Endothelial cell of umbilical vein (primary cell): ENCODE measurements around the gene TIGD7. TPM values are rescaled to one million over a fixed set of nuclear protein-coding genes. Genes with fewer than 3 reads are reported as not detected.

Source experiments
- BruUV-seq: library from RNA; stranded (reverse); fragments of 400-500 nt; replicated peaks from 2 replicates; lab custom pipeline; 2021; lab: Mats Ljungman, UMichigan
- CTCF ChIA-PET: fragments of 300-600, 350-600 bp; sonication (Branson Sonifier 250); formaldehyde crosslinking; loops from one replicate; lab custom pipeline; 2021; ENCODE audit warnings: antibody characterized with exemption, inconsistent platforms; lab: Charles Lee
- POLR2A ChIA-PET: fragments of 300-600, 350-600 bp; sonication (Branson Sonifier 250); formaldehyde crosslinking; loops from one replicate; lab custom pipeline; 2021; ENCODE audit warnings: antibody characterized with exemption, inconsistent platforms; lab: Charles Lee
- DNase-seq: peaks from one replicate; pipeline ENCODE4 v3.0.0-alpha.2; 2011; ENCODE audit warnings: low read depth, low spot score
- FAIRE-seq: peaks from 2 replicates; lab custom pipeline; 2011; peaks lifted over from hg19 to GRCh38; lab: Jason Lieb, UNC
- H2AFZ ChIP-seq: 2 replicates; pipeline ENCODE4 v1.6.0; 2012; ENCODE audit warnings: low read depth, low read length, control low read depth, inconsistent platforms
- H3K27ac ChIP-seq: 2 replicates; pipeline ENCODE4 v1.5.1; 2011; ENCODE audit warnings: low read depth, mild to moderate bottlenecking, control low read depth, low read length, moderate library complexity; ENCODE audit not compliant: insufficient read depth
- H3K27me3 ChIP-seq, 2 experiments: 2 replicates each; pipeline versions ENCODE4 v1.6.0 to v1.6.1; 2011; ENCODE audit warnings: low read length in 2 of 2, mixed read lengths in 1 of 2; ENCODE audit not compliant: control insufficient read depth in 2 of 2, insufficient read depth in 2 of 2
- H3K36me3 ChIP-seq, 2 experiments: 2 replicates in 1 of 2; 3 replicates in 1 of 2; pipeline ENCODE4 v1.5.1; 2011; ENCODE audit warnings: low read length in 2 of 2, mild to moderate bottlenecking in 1 of 2, moderate library complexity in 1 of 2; ENCODE audit not compliant: control insufficient read depth in 2 of 2, insufficient read depth in 2 of 2; ENCODE audit errors: extremely low read depth in 1 of 2
- H3K4me1 ChIP-seq: 3 replicates; pipeline ENCODE4 v1.5.1; 2011; ENCODE audit warnings: mild to moderate bottlenecking, low read length; ENCODE audit not compliant: control insufficient read depth, insufficient read depth; ENCODE audit errors: extremely low read depth
- H3K4me2 ChIP-seq: 2 replicates; pipeline ENCODE4 v1.6.1; 2011; ENCODE audit warnings: low read length, control low read depth, mixed read lengths; ENCODE audit not compliant: insufficient read depth
- H3K4me3 ChIP-seq, 3 experiments: fragments of 200-600 bp in 1 of 3; sonication (generic), shearing (Covaris generic) in 1 of 3; replicated peaks in 1 of 3; 2 replicates each; pipeline ENCODE4 v1.5.1; 2011 to 2016; ENCODE audit warnings: control low read depth in 3 of 3, low read length in 3 of 3, mild to moderate bottlenecking in 2 of 3, inconsistent platforms in 1 of 3, low read depth in 1 of 3, moderate library complexity in 1 of 3; ENCODE audit not compliant: insufficient read depth in 1 of 3
- H3K79me2 ChIP-seq: 2 replicates; pipeline ENCODE4 v1.6.0; 2012; ENCODE audit warnings: low read length, inconsistent platforms; ENCODE audit not compliant: control insufficient read depth, insufficient read depth
- H3K9ac ChIP-seq: replicated peaks from 2 replicates; pipeline ENCODE3; 2011; ENCODE audit warnings: low read length, control low read depth; ENCODE audit not compliant: insufficient read depth; ENCODE audit errors: extremely low read depth
- H3K9me1 ChIP-seq: replicated peaks from 3 replicates; pipeline ENCODE4 v1.6.0; 2011; ENCODE audit warnings: mild to moderate bottlenecking, low read length; ENCODE audit not compliant: control insufficient read depth, insufficient read depth; ENCODE audit errors: extremely low read depth
- H3K9me3 ChIP-seq: replicated peaks from 2 replicates; pipeline ENCODE4 v1.5.1; 2012; ENCODE audit warnings: low read length, inconsistent platforms; ENCODE audit not compliant: control insufficient read depth, insufficient read depth
- H4K20me1 ChIP-seq: replicated peaks from 2 replicates; pipeline ENCODE3; 2011; ENCODE audit warnings: mild to moderate bottlenecking, low read length; ENCODE audit not compliant: control insufficient read depth, insufficient read depth; ENCODE audit errors: extremely low read depth
- EZH2 ChIP-seq: IDR thresholded peaks from 2 replicates; pipeline ENCODE4 v1.6.1; 2012; ENCODE audit warnings: borderline replicate concordance, low read depth, mild to moderate bottlenecking, moderate library complexity, low read length, inconsistent platforms; ENCODE audit not compliant: severe bottlenecking
- FOS ChIP-seq: IDR thresholded peaks from 2 replicates; pipeline ENCODE4 v1.6.1; 2011; ENCODE audit warnings: mild to moderate bottlenecking, low read length, moderate library complexity, borderline replicate concordance; ENCODE audit not compliant: insufficient read depth
- GATA2 ChIP-seq: IDR thresholded peaks from 2 replicates; pipeline ENCODE4 v1.7.0; 2011; ENCODE audit warnings: low read depth, mild to moderate bottlenecking, moderate library complexity, mixed read lengths, low read length; ENCODE audit not compliant: insufficient read length, insufficient read depth
- JUN ChIP-seq: IDR thresholded peaks from 2 replicates; pipeline ENCODE4 v1.6.1; 2011; ENCODE audit warnings: borderline replicate concordance, low read depth; ENCODE audit not compliant: insufficient read length, insufficient read depth
- MAX ChIP-seq: IDR thresholded peaks from 2 replicates; pipeline ENCODE4 v1.6.1; 2011; ENCODE audit not compliant: insufficient read depth, insufficient read length
- MYC ChIP-seq: IDR thresholded peaks from one replicate; pipeline ENCODE4 v1.6.1; 2011; ENCODE audit warnings: mild to moderate bottlenecking, low read depth, low read length
- POLR2A ChIP-seq: IDR thresholded peaks from 2 replicates; pipeline ENCODE4 v1.6.1; 2012; ENCODE audit warnings: low read depth, mild to moderate bottlenecking, control low read depth, low read length
- POLR2AphosphoS5 ChIP-seq: IDR thresholded peaks from 2 replicates; pipeline ENCODE4 v1.6.1; 2012; ENCODE audit warnings: low read depth, mild to moderate bottlenecking, control low read depth, low read length, moderate library complexity; ENCODE audit not compliant: insufficient read depth
- dilution Hi-C: fragments of 300-500 bp; cut with MboI; formaldehyde crosslinking; loops from one replicate; pipeline ENCODE4 v1.15.0; 2019; ENCODE audit warnings: low sequenced_read_pairs; ENCODE audit not compliant: extremely low pct_ligation_motif_present
- intact Hi-C: fragments of 100-400 bp; cut with micrococcal nuclease; formaldehyde crosslinking; loops from one replicate; pipeline ENCODE4 v1.10.0; 2022
- polyA plus RNA-seq, 4 experiments: library from polyadenylated mRNA; depleted of rRNA in 3 of 4; stranded (reverse) in 3 of 4; unstranded in 1 of 4; fragments of >200 nt; gene quantifications; 2 replicates each; pipeline versions ENCODE4 v1.2.1 to v1.2.3, GENCODE V29; 2011 to 2012; ENCODE audit warnings: missing spikeins in 1 of 4
- total RNA-seq: library from RNA; stranded (reverse); gene quantifications from 2 replicates; pipeline ENCODE4 v1.2.3, GENCODE V29; 2021
- TF ChIP-seq, protein P1 (sequence below), 2 donors: IDR thresholded peaks; 1 replicate in 1 of 2; 2 replicates in 1 of 2; pipeline ENCODE4 v1.5.1; 2011; ENCODE audit warnings: low read length in 2 of 2, mild to moderate bottlenecking in 2 of 2, moderate library complexity in 2 of 2, control low read depth in 1 of 2, inconsistent platforms in 1 of 2, low read depth in 1 of 2; ENCODE audit not compliant: insufficient read depth in 1 of 2; ENCODE audit errors: extremely low read depth in 1 of 2

TIGD7 gene
- total and polyA plus RNA-seq, 2 donors (not counting 3 experiments of a cell fraction or from before 2014, with no cell fraction given) = 1.1 to 3.5 TPM

DNA sequence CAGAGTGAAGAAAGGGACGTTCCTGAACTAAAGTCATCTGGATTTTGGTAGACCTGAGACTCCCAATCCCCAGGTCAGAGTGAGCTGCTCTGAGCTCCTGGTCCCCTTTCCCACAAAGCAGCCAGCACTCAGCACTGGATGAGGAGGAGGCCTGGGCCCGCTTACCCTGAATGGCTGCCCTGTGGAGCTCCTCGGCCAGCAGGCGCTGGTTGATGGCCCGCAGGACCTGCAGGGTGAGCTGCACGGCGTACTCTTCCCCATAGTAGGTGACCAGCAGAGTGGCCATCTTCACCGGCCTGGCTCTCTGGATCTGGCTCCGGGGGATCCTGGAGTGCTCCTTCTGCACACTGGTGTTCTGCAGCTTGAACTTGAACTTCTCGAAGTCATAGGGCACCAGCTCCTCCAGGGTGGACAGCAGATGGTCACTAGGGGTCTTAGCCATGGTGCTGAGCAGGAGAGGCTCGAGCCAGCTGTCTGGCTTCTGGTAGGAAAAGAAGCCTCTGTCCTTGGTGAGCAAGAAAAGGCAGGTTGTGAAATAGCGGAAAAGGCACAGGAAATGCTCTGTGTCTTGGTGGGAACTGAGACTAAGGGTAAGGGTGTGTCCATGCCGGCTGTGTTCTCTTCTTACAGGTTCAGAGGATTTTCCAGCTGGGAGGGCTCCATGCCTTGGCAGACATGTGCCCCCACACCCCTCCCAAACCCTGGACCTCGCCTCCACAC is 48.9 kb downstream of the TIGD7 start, which contains the start of gene MEFV:
Gene MEFV (minus strand): TSS at position 488 of the 720 bp plus-strand sequence. CDS start 46 bp downstream, at position 442.
- Histone ChIP-seq H3K4me3 (no peak within 1 kb of the TSS), H3K9me1 (no peaks in the 10 kb centered on the region), H3K9ac (no peak within 1 kb of the TSS), H3K4me2 (no peak within 1 kb of the TSS), H3K9me3 (no peaks in the 10 kb centered on the region), H3K4me1 (no peaks in the 10 kb centered on the region), H3K36me3 (no peaks in the 10 kb centered on the region), H3K79me2 (no peaks in the 10 kb centered on the region), H4K20me1 (no peaks in the 10 kb centered on the region), H2AFZ (no peak within 1 kb of the TSS), H3K27ac (no peak within 1 kb of the TSS), H3K27me3 (peaks cover 0 to 4% of the 10 kb centered on the region in 2 experiments)
- intact Hi-C loops (no loop called here), dilution Hi-C loops (no loop called here)
- no peak for FAIRE-seq
- ChIA-PET CTCF (no interaction called here), POLR2A (no interaction called here)
- no peak for DNase-seq
- TF ChIP-seq MYC (no peak), FOS (no peak), GATA2 (no peak), POLR2AphosphoS5 (no peak), EZH2 (no peak), MAX (no peak), JUN (no peak), POLR2A (no peak)
- TF ChIP-seq, protein P1, sequence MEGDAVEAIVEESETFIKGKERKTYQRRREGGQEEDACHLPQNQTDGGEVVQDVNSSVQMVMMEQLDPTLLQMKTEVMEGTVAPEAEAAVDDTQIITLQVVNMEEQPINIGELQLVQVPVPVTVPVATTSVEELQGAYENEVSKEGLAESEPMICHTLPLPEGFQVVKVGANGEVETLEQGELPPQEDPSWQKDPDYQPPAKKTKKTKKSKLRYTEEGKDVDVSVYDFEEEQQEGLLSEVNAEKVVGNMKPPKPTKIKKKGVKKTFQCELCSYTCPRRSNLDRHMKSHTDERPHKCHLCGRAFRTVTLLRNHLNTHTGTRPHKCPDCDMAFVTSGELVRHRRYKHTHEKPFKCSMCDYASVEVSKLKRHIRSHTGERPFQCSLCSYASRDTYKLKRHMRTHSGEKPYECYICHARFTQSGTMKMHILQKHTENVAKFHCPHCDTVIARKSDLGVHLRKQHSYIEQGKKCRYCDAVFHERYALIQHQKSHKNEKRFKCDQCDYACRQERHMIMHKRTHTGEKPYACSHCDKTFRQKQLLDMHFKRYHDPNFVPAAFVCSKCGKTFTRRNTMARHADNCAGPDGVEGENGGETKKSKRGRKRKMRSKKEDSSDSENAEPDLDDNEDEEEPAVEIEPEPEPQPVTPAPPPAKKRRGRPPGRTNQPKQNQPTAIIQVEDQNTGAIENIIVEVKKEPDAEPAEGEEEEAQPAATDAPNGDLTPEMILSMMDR (IDR thresholded peaks at IDR 0.05; ENCODE audit: extremely low read depth in 1 of 2, insufficient read depth in 1 of 2, low read depth in 1 of 2, low read length in 2 of 2) = no peak
- no TSS peak for BruUV-seq
